HG03354 (cell line): ENCODE measurements around the gene PLEKHG4.

Experiments used
- ATAC-seq: cut with Tn5 transposase; IDR thresholded peaks from one replicate; pipeline ENCODE4 v1.9.1; 2021; ENCODE audit warnings: mild to moderate bottlenecking; ENCODE audit not compliant: unreplicated experiment, poor library complexity, severe bottlenecking

PLEKHG4 gene

GRCh38 chr16:67258161-67258835 is 21.0 kb upstream of the PLEKHG4 start:
- no peak for ATAC-seq

- no peak for ATAC-seq
These were observed 19.6 kb upstream of the PLEKHG4 start for GRCh38 chr16:67259705-67260104.

GRCh38 chr16:67260426-67261063 is 18.8 kb upstream of the PLEKHG4 start:
- no peak for ATAC-seq

GRCh38 chr16:67263201-67263600 is 16.1 kb upstream of the PLEKHG4 start:
- ATAC-seq, result no peak

GRCh38 chr16:67264277-67264676 is 15.1 kb upstream of the PLEKHG4 start:
- no peak for ATAC-seq

- no peak for ATAC-seq
These were observed 14.5 kb upstream of the PLEKHG4 start for GRCh38 chr16:67264866-67265265.

- ATAC-seq, result no peak
These were observed 13.5 kb upstream of the PLEKHG4 start for GRCh38 chr16:67265834-67266233.

GRCh38 chr16:67268136-67268579 is 11.2 kb upstream of the PLEKHG4 start:
- no peak for ATAC-seq

GRCh38 chr16:67269766-67270165 is 9.6 kb upstream of the PLEKHG4 start:
- ATAC-seq, result no peak

GRCh38 chr16:67270931-67271338 is 8.4 kb upstream of the PLEKHG4 start:
- ATAC-seq, result no peak

- no peak for ATAC-seq
These were observed 7.9 kb upstream of the PLEKHG4 start for GRCh38 chr16:67271446-67271845.

GRCh38 chr16:67275321-67275720 is 4.0 kb upstream of the PLEKHG4 start:
- ATAC-seq, result no peak

- ATAC-seq, result no peak
These were observed 1.9 kb upstream of the PLEKHG4 start for GRCh38 chr16:67277294-67277998.

- no peak for ATAC-seq
These were observed 1.1 kb upstream of the PLEKHG4 start for GRCh38 chr16:67277999-67278772.

GRCh38 chr16:67278773-67279295 is 498 bp upstream of the PLEKHG4 start:
- ATAC-seq, result peak; percentile 48

GRCh38 chr16:67280090-67281015 is 1.0 kb downstream of the PLEKHG4 start:
- no peak for ATAC-seq

- no peak for ATAC-seq
These were observed 2.5 kb downstream of the PLEKHG4 start for GRCh38 chr16:67281536-67282446.

GRCh38 chr16:67282447-67282805 is 3.1 kb downstream of the PLEKHG4 start:
- no peak for ATAC-seq
